Endodermal cell (in vitro differentiated cells): ENCODE results near the gene SH3BGRL2. TPM values are rescaled to one million over a fixed set of nuclear protein-coding genes. Genes with fewer than 3 reads are reported as not detected.

Experiments used
- DNase-seq: peaks from one replicate; pipeline ENCODE4 v3.0.0-alpha.2; 2017
- H3K27ac ChIP-seq: 2 replicates; pipeline ENCODE4 v1.5.1; 2013; ENCODE audit warnings: mild to moderate bottlenecking, low read depth, low read length, moderate library complexity
- H3K27me3 ChIP-seq: 2 replicates; pipeline ENCODE4 v1.6.1; 2013; ENCODE audit warnings: mild to moderate bottlenecking, low read length, moderate library complexity; ENCODE audit not compliant: insufficient read depth, control insufficient read depth, poor library complexity, severe bottlenecking
- H3K36me3 ChIP-seq: 2 replicates; pipeline ENCODE4 v1.7.0; 2013; ENCODE audit warnings: mild to moderate bottlenecking, low read length, moderate library complexity; ENCODE audit not compliant: control insufficient read depth, insufficient read depth
- H3K4me1 ChIP-seq: one replicate; pipeline ENCODE4 v1.7.0; 2013; ENCODE audit warnings: low read length; ENCODE audit not compliant: control insufficient read depth, insufficient read depth
- H3K4me3 ChIP-seq: 2 replicates; pipeline ENCODE4 v1.5.1; 2013; ENCODE audit warnings: mild to moderate bottlenecking, low read length, moderate library complexity
- H3K9ac ChIP-seq: 2 replicates; pipeline ENCODE4 v1.6.1; 2013; ENCODE audit warnings: mild to moderate bottlenecking, low read length, moderate library complexity; ENCODE audit not compliant: poor library complexity, severe bottlenecking; ENCODE audit errors: extremely low read depth
- H3K9me3 ChIP-seq: 2 replicates; pipeline ENCODE4 v1.6.1; 2013; ENCODE audit warnings: mild to moderate bottlenecking, low read length, moderate library complexity; ENCODE audit not compliant: control insufficient read depth
- H3K27ac Mint-ChIP-seq: 2 replicates; pipeline ENCODE4 v1.8.0; 2020; ENCODE audit warnings: mixed read lengths
- H3K27me3 Mint-ChIP-seq: 2 replicates; pipeline ENCODE4 v1.8.0; 2021; ENCODE audit warnings: mild to moderate bottlenecking, mixed read lengths; ENCODE audit not compliant: insufficient read depth
- H3K36me3 Mint-ChIP-seq: 2 replicates; pipeline ENCODE4 v1.8.0; 2020; ENCODE audit warnings: low read depth, mixed read lengths
- H3K4me1 Mint-ChIP-seq: 2 replicates; pipeline ENCODE4 v1.8.0; 2020; ENCODE audit warnings: mixed read lengths
- H3K4me3 Mint-ChIP-seq: 2 replicates; pipeline ENCODE4 v1.8.0; 2020; ENCODE audit warnings: mild to moderate bottlenecking, moderate library complexity, mixed read lengths
- H3K9me3 Mint-ChIP-seq: 2 replicates; pipeline ENCODE4 v1.8.0; 2020; ENCODE audit warnings: mild to moderate bottlenecking, mixed read lengths
- CTCF ChIP-seq: fragments of 200-600 bp; sonication (generic); conservative IDR thresholded peaks from 2 replicates; pipeline ENCODE4 v1.5.0; 2021; ENCODE audit warnings: antibody characterized with exemption, mild to moderate bottlenecking
- WGBS, 2 experiments: methylation state at CpG; one replicate each; pipeline versions ENCODE4 v1.1.5 to v1.1.7; 2013; ENCODE audit warnings: missing lambda C conversion rate in 2 of 2, mixed read lengths in 1 of 2; ENCODE audit not compliant: insufficient coverage in 1 of 2, insufficient read length in 1 of 2; 5-methylcytosine and 5-hydroxymethylcytosine counted together
- total RNA-seq, 2 donors: library from RNA; stranded (reverse); fragmentation: NEBNext Ultra II Directional in 1 of 2; extraction: Animal tissue kit (Norgen Biotek cat#: 25700) in 1 of 2; gene quantifications; 2 replicates in 1 of 2; 3 replicates in 1 of 2; pipeline ENCODE4 v1.2.1, GENCODE V29; 2021

The SH3BGRL2 gene
- total RNA-seq, 2 donors from 2014 or later = 24.3 to 40.1 TPM

GRCh38 chr6:79734374-79734773 lies 103.2 kb downstream of the SH3BGRL2 start:
- WGBS, 2 experiments = 91 to 98% methylated on average over 3 to 8 of the region's 8 CpGs
- DNase-seq = no peak
- Mint-ChIP-seq H3K27ac (no peak overlapping the region), H3K4me3 (no peak overlapping the region), H3K4me1 (no peaks in the 10 kb centered on the region), H3K9me3 (peaks cover 3% of the 10 kb centered on the region), H3K27me3 (no peaks in the 10 kb centered on the region), H3K36me3 (no peaks in the 10 kb centered on the region)
- no peaks in the 10 kb centered on the region for H3K9me3 ChIP-seq
- H3K4me1 ChIP-seq = no peaks in the 10 kb centered on the region
- no peaks in the 10 kb centered on the region for H3K36me3 ChIP-seq
- H3K4me3 ChIP-seq = no peak overlapping the region
- H3K9ac ChIP-seq = no peak overlapping the region
- H3K27me3 ChIP-seq = no peaks in the 10 kb centered on the region
- TF ChIP-seq CTCF = no peak
- no peak overlapping the region for H3K27ac ChIP-seq

GRCh38 chr6:79735183-79735582 lies 104.1 kb downstream of the SH3BGRL2 start:
- Histone ChIP-seq H3K4me1 (no peaks in the 10 kb centered on the region), H3K27me3 (no peaks in the 10 kb centered on the region), H3K4me3 (no peak overlapping the region), H3K36me3 (no peaks in the 10 kb centered on the region), H3K9me3 (no peaks in the 10 kb centered on the region), H3K27ac (no peak overlapping the region), H3K9ac (no peak overlapping the region)
- no peak overlapping the region for H3K4me3 Mint-ChIP-seq
- no peak overlapping the region for H3K27ac Mint-ChIP-seq
- WGBS, 2 experiments = 94 to 97% methylated on average over 4 to 5 of the region's 5 CpGs
- H3K9me3 Mint-ChIP-seq = peaks cover 3% of the 10 kb centered on the region
- H3K4me1 Mint-ChIP-seq = no peaks in the 10 kb centered on the region
- no peak for DNase-seq
- no peaks in the 10 kb centered on the region for H3K27me3 Mint-ChIP-seq
- no peak for TF ChIP-seq CTCF
- H3K36me3 Mint-ChIP-seq = no peaks in the 10 kb centered on the region

DNA sequence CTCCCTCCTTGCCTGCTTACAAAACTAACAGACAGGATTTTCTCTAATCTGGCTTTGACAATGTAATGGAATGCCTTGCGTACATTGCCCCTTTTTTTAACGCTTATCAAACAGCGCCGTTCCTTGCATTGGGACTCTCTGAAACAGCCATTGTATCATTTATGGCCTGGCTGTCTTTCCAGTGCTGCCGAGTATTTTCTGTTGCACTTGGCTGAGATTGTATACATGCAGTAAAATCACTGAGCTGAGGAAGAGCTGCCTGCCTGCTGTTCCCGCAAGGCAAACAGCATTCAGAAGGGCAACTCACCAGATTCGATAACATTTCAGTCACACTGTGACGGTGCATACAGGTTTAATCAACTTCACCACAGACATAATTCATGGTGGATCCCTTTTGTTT lies 106.0 kb downstream of the SH3BGRL2 start:
- Histone ChIP-seq H3K4me1 (no peaks in the 10 kb centered on the region), H3K36me3 (no peaks in the 10 kb centered on the region), H3K4me3 (no peak overlapping the region), H3K27ac (peak overlapping the region; percentile 17), H3K9me3 (no peaks in the 10 kb centered on the region), H3K27me3 (no peaks in the 10 kb centered on the region), H3K9ac (no peak overlapping the region)
- no peaks in the 10 kb centered on the region for H3K36me3 Mint-ChIP-seq
- TF ChIP-seq CTCF = no peak
- H3K4me1 Mint-ChIP-seq = no peaks in the 10 kb centered on the region
- WGBS, 2 experiments = 91 to 96% methylated on average over 7 to 8 of the region's 8 CpGs
- H3K27ac Mint-ChIP-seq = no peak overlapping the region
- H3K4me3 Mint-ChIP-seq = no peak overlapping the region
- peaks cover 3% of the 10 kb centered on the region for H3K9me3 Mint-ChIP-seq
- H3K27me3 Mint-ChIP-seq = no peaks in the 10 kb centered on the region
- no peak for DNase-seq
